DND-41 (cell line): ENCODE results near the gene ADGRF5.

Experiments used
- EZH2 ChIP-seq: IDR thresholded peaks from 3 replicates; pipeline ENCODE4 v1.6.1; 2012; ENCODE audit warnings: borderline replicate concordance, low read depth, mild to moderate bottlenecking, moderate library complexity, low read length, inconsistent platforms; ENCODE audit not compliant: severe bottlenecking
- TF ChIP-seq, protein P1 (sequence below): IDR thresholded peaks from 2 replicates; pipeline ENCODE4 v1.5.1; 2012; ENCODE audit warnings: borderline replicate concordance, low read length, moderate library complexity, mild to moderate bottlenecking; ENCODE audit not compliant: poor library complexity, severe bottlenecking; ENCODE audit errors: extremely low read depth

DNA sequence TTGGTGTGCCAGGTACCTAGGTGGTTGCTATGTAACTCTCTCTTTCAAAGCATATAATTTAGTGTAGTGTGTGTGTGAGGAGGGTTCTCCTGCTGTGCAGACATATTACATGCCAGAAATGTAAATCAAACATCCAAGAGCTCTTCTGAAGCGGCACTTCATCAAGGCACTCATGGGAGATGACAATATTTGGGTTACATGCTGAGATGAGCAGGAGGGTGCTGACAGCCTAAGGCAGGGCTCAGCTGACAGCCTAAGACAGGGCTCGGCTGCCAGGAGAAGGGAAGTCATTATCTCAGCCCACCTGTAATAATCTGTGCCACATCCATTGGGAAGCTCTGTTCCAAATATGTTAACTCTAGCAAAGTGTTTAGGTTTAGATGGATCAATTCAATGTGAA is 39.1 kb downstream of the ADGRF5 start:
- TF ChIP-seq, protein P1, sequence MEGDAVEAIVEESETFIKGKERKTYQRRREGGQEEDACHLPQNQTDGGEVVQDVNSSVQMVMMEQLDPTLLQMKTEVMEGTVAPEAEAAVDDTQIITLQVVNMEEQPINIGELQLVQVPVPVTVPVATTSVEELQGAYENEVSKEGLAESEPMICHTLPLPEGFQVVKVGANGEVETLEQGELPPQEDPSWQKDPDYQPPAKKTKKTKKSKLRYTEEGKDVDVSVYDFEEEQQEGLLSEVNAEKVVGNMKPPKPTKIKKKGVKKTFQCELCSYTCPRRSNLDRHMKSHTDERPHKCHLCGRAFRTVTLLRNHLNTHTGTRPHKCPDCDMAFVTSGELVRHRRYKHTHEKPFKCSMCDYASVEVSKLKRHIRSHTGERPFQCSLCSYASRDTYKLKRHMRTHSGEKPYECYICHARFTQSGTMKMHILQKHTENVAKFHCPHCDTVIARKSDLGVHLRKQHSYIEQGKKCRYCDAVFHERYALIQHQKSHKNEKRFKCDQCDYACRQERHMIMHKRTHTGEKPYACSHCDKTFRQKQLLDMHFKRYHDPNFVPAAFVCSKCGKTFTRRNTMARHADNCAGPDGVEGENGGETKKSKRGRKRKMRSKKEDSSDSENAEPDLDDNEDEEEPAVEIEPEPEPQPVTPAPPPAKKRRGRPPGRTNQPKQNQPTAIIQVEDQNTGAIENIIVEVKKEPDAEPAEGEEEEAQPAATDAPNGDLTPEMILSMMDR: no peak
- no peak for TF ChIP-seq EZH2
